ENCODE measurements around the gene ACADVL.

ACADVL gene

GRCh38 chr17:7250695-7251627 is 31.2 kb downstream of the ACADVL start:
- in situ Hi-C loops (cut with HindIII; ENCODE audit: low sequenced_read_pairs) = no loop called here
- no peak for TF ChIP-seq CTCF (IDR thresholded peaks at IDR 0.05; ENCODE audit: low read depth, low read length, missing control alignments)
- DNase-seq (ENCODE audit: low read depth) = no peak
- H3K4me3 ChIP-seq (ENCODE audit: low read depth, low read length) = peak overlapping the region; percentile 84

GRCh38 chr17:7251661-7252175 is 32.0 kb downstream of the ACADVL start, which contains the start of gene CTDNEP1:
TSS of gene CTDNEP1 (minus strand) at chr17:7251734. CDS start at chr17:7251296, 438 bp downstream.
- peak; percentile 99 for DNase-seq (ENCODE audit: low read depth)
- no peak for TF ChIP-seq CTCF (IDR thresholded peaks at IDR 0.05; ENCODE audit: low read depth, low read length, missing control alignments)
- in situ Hi-C loops (cut with HindIII; ENCODE audit: low sequenced_read_pairs) = no loop called here
- H3K4me3 ChIP-seq (ENCODE audit: low read depth, low read length) = peak within 1 kb of the TSS; percentile 84

GRCh38 chr17:7252176-7253043 is 32.7 kb downstream of the ACADVL start, which contains the start of gene ELP5:
TSS of gene ELP5 (plus strand) at chr17:7252215. CDS start at chr17:7252551, 336 bp downstream.
- H3K4me3 ChIP-seq (ENCODE audit: low read depth, low read length) = peak within 1 kb of the TSS; percentile 84
- in situ Hi-C loops (cut with HindIII; ENCODE audit: low sequenced_read_pairs) = no loop called here
- DNase-seq (ENCODE audit: low read depth) = peak; percentile 86
- TF ChIP-seq CTCF (IDR thresholded peaks at IDR 0.05; ENCODE audit: low read depth, low read length, missing control alignments) = no peak

- TF ChIP-seq CTCF (IDR thresholded peaks at IDR 0.05; ENCODE audit: low read depth, low read length, missing control alignments) = no peak
- H3K4me3 ChIP-seq (ENCODE audit: low read depth, low read length) = peak overlapping the region; percentile 84
- in situ Hi-C loops (cut with HindIII; ENCODE audit: low sequenced_read_pairs) = no loop called here
- no peak for DNase-seq (ENCODE audit: low read depth)
These were observed 33.3 kb downstream of the ACADVL start for GRCh38 chr17:7253082-7253481.

GRCh38 chr17:7254511-7254910 is 34.8 kb downstream of the ACADVL start:
- H3K4me3 ChIP-seq (ENCODE audit: low read depth, low read length) = no peak overlapping the region
- no peak for TF ChIP-seq CTCF (IDR thresholded peaks at IDR 0.05; ENCODE audit: low read depth, low read length, missing control alignments)
- in situ Hi-C loops (cut with HindIII; ENCODE audit: low sequenced_read_pairs) = no loop called here
- no peak for DNase-seq (ENCODE audit: low read depth)
